ENCODE results near the gene WHAMM. TPM values are rescaled to one million over a fixed set of nuclear protein-coding genes. Genes with fewer than 3 reads are reported as not detected.

Gene WHAMM
- polyA plus RNA-seq, 2 of the 4 experiments (the other 2 are of a cell fraction): 5.1 to 5.6 TPM

DNA sequence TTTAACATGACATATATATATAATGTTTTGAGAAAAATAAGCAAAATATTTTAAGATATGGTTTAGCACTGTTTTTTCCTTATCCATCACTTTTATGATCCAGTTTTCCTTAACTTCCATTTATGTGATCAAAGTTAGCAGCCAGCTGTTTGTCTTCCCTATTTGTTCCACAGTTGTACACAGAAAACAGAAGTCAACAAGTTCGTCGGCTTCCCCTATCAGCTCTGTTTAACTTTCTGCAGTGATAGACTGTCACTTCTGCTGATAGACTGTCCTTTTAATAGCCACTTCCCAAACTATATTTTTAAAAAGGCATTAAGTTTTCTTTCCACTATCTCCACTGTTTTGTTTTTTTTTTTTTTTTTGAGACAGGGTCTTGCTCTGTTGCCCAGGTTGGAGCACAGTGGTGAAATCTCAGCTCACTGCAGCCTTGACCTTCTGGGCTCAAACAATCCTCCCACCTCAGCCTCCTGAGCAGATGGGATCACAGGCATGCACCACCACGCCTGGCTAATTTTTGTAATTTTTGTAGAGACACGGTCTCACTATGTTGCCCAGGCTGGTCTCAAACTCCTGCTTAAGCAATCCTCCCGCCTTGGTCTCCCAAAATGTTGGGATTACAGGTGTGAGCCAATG, 10.8 kb upstream of the WHAMM start:
- no peak for DNase-seq (ENCODE audit: low read depth in 1 of 2, low spot score in 1 of 2)
- Histone ChIP-seq H3K4me2 (no peak overlapping the region), H3K27ac (no peak overlapping the region), H3K4me3 (no peak overlapping the region), H3K4me1 (no peaks in the 10 kb centered on the region), H3K9me3 (peaks cover 3% of the 10 kb centered on the region; the same call in 1 of the 3 replicates)
- ATAC-seq: no peak
- WGBS (ENCODE audit: missing lambda C conversion rate): 57% methylated on average over 5 of the region's 5 CpGs
- TF ChIP-seq SMC3 (IDR thresholded peaks at IDR 0.05): no peak
- TF ChIP-seq ZNF302 (CRISPR knock-in tag; IDR thresholded peaks at IDR 0.05): no peak
- no peak for TF ChIP-seq NFE2L2 (conservative IDR thresholded peaks at IDR 0.05; ENCODE audit: low read length)
- no peak for TF ChIP-seq MAZ (IDR thresholded peaks at IDR 0.05; ENCODE audit: borderline replicate concordance, low read depth, low read length)
- no peak for TF ChIP-seq EP300 (IDR thresholded peaks at IDR 0.05)
- no peak for TF ChIP-seq NPAS2 (CRISPR knock-in tag; IDR thresholded peaks at IDR 0.05; ENCODE audit: borderline replicate concordance)
- TF ChIP-seq HOXB5 (CRISPR knock-in tag; IDR thresholded peaks at IDR 0.05): no peak
- no peak for TF ChIP-seq JUNB (IDR thresholded peaks at IDR 0.05)
- TF ChIP-seq, protein P1, sequence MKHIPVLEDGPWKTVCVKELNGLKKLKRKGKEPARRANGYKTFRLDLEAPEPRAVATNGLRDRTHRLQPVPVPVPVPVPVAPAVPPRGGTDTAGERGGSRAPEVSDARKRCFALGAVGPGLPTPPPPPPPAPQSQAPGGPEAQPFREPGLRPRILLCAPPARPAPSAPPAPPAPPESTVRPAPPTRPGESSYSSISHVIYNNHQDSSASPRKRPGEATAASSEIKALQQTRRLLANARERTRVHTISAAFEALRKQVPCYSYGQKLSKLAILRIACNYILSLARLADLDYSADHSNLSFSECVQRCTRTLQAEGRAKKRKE (CRISPR knock-in tag; IDR thresholded peaks at IDR 0.05; ENCODE audit: low read depth): no peak
- no peak for TF ChIP-seq POLR2AphosphoS2 (conservative IDR thresholded peaks at IDR 0.05; ENCODE audit: low read length)
- TF ChIP-seq ZSCAN20 (CRISPR knock-in tag; IDR thresholded peaks at IDR 0.05): no peak
- TF ChIP-seq MYC (IDR thresholded peaks at IDR 0.05; ENCODE audit: borderline replicate concordance, low read length): no peak
- no peak for TF ChIP-seq CBX8 (IDR thresholded peaks at IDR 0.05)
- TF ChIP-seq SREBF2 (IDR thresholded peaks at IDR 0.05): no peak
- TF ChIP-seq TP53 (CRISPR knock-in tag; IDR thresholded peaks at IDR 0.05): no peak
- TF ChIP-seq, protein P2, sequence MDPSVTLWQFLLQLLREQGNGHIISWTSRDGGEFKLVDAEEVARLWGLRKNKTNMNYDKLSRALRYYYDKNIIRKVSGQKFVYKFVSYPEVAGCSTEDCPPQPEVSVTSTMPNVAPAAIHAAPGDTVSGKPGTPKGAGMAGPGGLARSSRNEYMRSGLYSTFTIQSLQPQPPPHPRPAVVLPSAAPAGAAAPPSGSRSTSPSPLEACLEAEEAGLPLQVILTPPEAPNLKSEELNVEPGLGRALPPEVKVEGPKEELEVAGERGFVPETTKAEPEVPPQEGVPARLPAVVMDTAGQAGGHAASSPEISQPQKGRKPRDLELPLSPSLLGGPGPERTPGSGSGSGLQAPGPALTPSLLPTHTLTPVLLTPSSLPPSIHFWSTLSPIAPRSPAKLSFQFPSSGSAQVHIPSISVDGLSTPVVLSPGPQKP (IDR thresholded peaks at IDR 0.05; ENCODE audit: low read depth, low read length): no peak
- TF ChIP-seq BHLHE40 (IDR thresholded peaks at IDR 0.05; ENCODE audit: low read depth, low read length): no peak
- ChIA-PET POLR2A (no interaction called here), CTCF (interaction anchor here (2.0 kb wide), 1 partner anchor 11 kb away, joined by 6 read pairs; the partner anchor contains the start of gene WHAMM)
- peak; percentile 23 for FAIRE-seq

DNA sequence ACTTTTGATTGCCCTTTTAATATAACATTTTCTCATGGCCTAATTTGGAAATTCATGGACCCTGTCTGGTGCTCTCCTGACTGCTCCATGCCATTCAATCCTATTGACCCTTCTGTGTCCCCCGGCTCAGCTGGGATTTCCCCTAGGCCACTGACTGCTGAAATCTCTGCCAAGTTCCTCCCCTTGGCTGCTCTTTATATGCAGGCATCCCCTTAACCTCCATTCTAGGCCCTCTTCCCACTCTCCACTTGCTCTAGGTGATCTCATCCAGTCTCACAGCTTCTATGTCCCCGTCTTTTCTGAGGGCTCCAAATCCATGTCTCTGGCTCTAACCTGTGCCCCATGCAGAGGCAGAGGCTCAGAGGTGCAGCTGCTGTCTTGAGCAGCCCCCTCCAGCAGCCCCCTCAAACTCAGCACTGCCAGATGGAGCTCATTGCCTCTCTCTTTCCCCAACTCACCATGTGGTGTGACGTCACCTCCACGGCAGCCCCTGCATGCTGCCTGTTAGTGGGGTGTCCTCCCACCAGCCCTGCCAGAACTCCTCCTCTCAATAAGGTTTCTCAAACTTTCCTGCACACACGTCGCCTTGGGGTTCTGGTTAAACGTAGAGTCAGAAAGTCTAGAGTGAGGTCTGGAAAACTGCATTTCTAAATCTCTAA, 10.1 kb upstream of the WHAMM start:
- H3K27ac ChIP-seq: no peak overlapping the region
- FAIRE-seq (no peak), DNase-seq (ENCODE audit: low read depth in 1 of 2, low spot score in 1 of 2) (no peak), ATAC-seq (no peak; a peak in 2 of 6 replicates)
- ChIA-PET CTCF (interaction anchor here (2.0 kb wide), 1 partner anchor 10 kb away, joined by 6 read pairs; the partner anchor contains the start of gene WHAMM), POLR2A (no interaction called here)
- H3K4me1 ChIP-seq: no peaks in the 10 kb centered on the region
- H3K9me3 ChIP-seq: peaks cover 2% of the 10 kb centered on the region; the same call in 1 of the 3 replicates
- no peak overlapping the region for H3K4me3 ChIP-seq
- WGBS (ENCODE audit: missing lambda C conversion rate): 51% methylated on average over 7 of the region's 7 CpGs
- no peak for TF ChIP-seq EP300 (IDR thresholded peaks at IDR 0.05)
- TF ChIP-seq, protein P3, sequence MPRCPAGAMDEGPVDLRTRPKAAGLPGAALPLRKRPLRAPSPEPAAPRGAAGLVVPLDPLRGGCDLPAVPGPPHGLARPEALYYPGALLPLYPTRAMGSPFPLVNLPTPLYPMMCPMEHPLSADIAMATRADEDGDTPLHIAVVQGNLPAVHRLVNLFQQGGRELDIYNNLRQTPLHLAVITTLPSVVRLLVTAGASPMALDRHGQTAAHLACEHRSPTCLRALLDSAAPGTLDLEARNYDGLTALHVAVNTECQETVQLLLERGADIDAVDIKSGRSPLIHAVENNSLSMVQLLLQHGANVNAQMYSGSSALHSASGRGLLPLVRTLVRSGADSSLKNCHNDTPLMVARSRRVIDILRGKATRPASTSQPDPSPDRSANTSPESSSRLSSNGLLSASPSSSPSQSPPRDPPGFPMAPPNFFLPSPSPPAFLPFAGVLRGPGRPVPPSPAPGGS (IDR thresholded peaks at IDR 0.05): no peak
- TF ChIP-seq ZFP36 (IDR thresholded peaks at IDR 0.05; ENCODE audit: borderline replicate concordance, partially characterized antibody): no peak
- no peak for TF ChIP-seq CBX2 (IDR thresholded peaks at IDR 0.05; ENCODE audit: borderline replicate concordance, low read depth)
- TF ChIP-seq NFE2L2 (conservative IDR thresholded peaks at IDR 0.05; ENCODE audit: low read length): no peak
- TF ChIP-seq RARB (CRISPR knock-in tag; IDR thresholded peaks at IDR 0.05): no peak
- TF ChIP-seq, protein P4, sequence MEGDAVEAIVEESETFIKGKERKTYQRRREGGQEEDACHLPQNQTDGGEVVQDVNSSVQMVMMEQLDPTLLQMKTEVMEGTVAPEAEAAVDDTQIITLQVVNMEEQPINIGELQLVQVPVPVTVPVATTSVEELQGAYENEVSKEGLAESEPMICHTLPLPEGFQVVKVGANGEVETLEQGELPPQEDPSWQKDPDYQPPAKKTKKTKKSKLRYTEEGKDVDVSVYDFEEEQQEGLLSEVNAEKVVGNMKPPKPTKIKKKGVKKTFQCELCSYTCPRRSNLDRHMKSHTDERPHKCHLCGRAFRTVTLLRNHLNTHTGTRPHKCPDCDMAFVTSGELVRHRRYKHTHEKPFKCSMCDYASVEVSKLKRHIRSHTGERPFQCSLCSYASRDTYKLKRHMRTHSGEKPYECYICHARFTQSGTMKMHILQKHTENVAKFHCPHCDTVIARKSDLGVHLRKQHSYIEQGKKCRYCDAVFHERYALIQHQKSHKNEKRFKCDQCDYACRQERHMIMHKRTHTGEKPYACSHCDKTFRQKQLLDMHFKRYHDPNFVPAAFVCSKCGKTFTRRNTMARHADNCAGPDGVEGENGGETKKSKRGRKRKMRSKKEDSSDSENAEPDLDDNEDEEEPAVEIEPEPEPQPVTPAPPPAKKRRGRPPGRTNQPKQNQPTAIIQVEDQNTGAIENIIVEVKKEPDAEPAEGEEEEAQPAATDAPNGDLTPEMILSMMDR (IDR thresholded peaks at IDR 0.05): no peak
- TF ChIP-seq HOXB13 (CRISPR knock-in tag; IDR thresholded peaks at IDR 0.05; ENCODE audit: low read depth): no peak
- no peak for TF ChIP-seq FOXS1 (CRISPR knock-in tag; IDR thresholded peaks at IDR 0.05)
- no peak for TF ChIP-seq NPAS2 (CRISPR knock-in tag; IDR thresholded peaks at IDR 0.05; ENCODE audit: borderline replicate concordance)
- no peak for TF ChIP-seq RNF2 (IDR thresholded peaks at IDR 0.05; ENCODE audit: borderline replicate concordance, low read depth)
- TF ChIP-seq FOSL2 (IDR thresholded peaks at IDR 0.05): no peak
- TF ChIP-seq FOSL2 (CRISPR knock-in tag; IDR thresholded peaks at IDR 0.05): no peak
- no peak for TF ChIP-seq POLR2A (IDR thresholded peaks at IDR 0.05; ENCODE audit: low read length)
- no peak for TF ChIP-seq JUN (IDR thresholded peaks at IDR 0.05)
- no peak for TF ChIP-seq JUNB (IDR thresholded peaks at IDR 0.05)
- no peak for TF ChIP-seq TP53 (CRISPR knock-in tag; IDR thresholded peaks at IDR 0.05)
- TF ChIP-seq KDM1A (IDR thresholded peaks at IDR 0.05; ENCODE audit: low read depth): no peak
- TF ChIP-seq EHMT2 (IDR thresholded peaks at IDR 0.05; ENCODE audit: low read depth): no peak
- no peak for TF ChIP-seq CBX8 (IDR thresholded peaks at IDR 0.05)
- TF ChIP-seq, protein P5, sequence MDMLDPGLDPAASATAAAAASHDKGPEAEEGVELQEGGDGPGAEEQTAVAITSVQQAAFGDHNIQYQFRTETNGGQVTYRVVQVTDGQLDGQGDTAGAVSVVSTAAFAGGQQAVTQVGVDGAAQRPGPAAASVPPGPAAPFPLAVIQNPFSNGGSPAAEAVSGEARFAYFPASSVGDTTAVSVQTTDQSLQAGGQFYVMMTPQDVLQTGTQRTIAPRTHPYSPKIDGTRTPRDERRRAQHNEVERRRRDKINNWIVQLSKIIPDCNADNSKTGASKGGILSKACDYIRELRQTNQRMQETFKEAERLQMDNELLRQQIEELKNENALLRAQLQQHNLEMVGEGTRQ (IDR thresholded peaks at IDR 0.05): no peak
- H3K4me2 ChIP-seq: no peak overlapping the region
